Stimulated activated naive B cell treated with anti-CD40 and anti-IgM and Interleukin-4, amounts not matched to agents 10 μg/mL and 1 μg/mL and 100 μg/mL, for 72 hours (primary cell): ENCODE measurements around the gene ZNF423.

Experiments
- ATAC-seq, 2 donors: fragments of 150-1000 bp; cut with Tn5 transposase; replicated peaks; 2 replicates each; pipeline ENCODE4 v1.10.0; 2021; ENCODE audit warnings: moderate library complexity in 1 of 2
- DNase-seq: peaks from one replicate; pipeline ENCODE4 v3.0.0; 2021
- H3K27ac Mint-ChIP-seq: one replicate; pipeline ENCODE4 v1.8.0; 2022; ENCODE audit warnings: mild to moderate bottlenecking, mixed read lengths
- H3K27me3 Mint-ChIP-seq, 2 donors: one replicate each; pipeline ENCODE4 v1.8.0; 2022; ENCODE audit warnings: mixed read lengths in 2 of 2
- H3K36me3 Mint-ChIP-seq, 2 donors: one replicate each; pipeline ENCODE4 v1.8.0; 2022; ENCODE audit warnings: mixed read lengths in 2 of 2, mild to moderate bottlenecking in 1 of 2
- H3K4me1 Mint-ChIP-seq, 2 donors: one replicate each; pipeline ENCODE4 v1.8.0; 2022; ENCODE audit warnings: mixed read lengths in 2 of 2, mild to moderate bottlenecking in 1 of 2
- H3K4me3 Mint-ChIP-seq, 2 donors: one replicate each; pipeline ENCODE4 v1.8.0; 2022; ENCODE audit warnings: mild to moderate bottlenecking in 2 of 2, mixed read lengths in 2 of 2, moderate library complexity in 1 of 2
- H3K9me3 Mint-ChIP-seq, 2 donors: one replicate each; pipeline ENCODE4 v1.8.0; 2022; ENCODE audit warnings: mixed read lengths in 2 of 2, mild to moderate bottlenecking in 1 of 2

ZNF423 gene

DNA sequence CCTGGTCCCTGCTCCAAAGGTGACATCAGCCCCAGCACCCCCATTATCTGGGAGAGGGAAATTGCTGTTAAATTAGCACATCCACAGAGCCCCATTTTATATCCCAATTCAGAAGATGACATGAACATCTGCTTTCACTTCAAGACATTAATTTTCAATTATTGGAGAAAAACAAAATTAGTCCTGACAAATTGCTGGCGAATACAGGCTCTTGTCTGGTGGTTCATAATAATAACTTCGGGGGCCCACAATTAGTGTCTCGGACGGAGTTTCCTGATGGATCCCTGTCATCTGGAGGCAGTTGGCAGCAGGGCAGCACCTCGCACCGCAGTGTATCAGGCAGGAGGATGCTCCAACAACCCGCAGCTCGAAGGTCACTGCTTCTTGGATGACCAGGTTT is 7.4 kb downstream of the ZNF423 start:
- Mint-ChIP-seq H3K27me3 (peaks cover 4 to 12% of the 10 kb centered on the region in 2 donors), H3K4me3 (no peak overlapping the region), H3K36me3 (no peaks in the 10 kb centered on the region), H3K27ac (no peak overlapping the region), H3K4me1 (no peaks in the 10 kb centered on the region), H3K9me3 (no peaks in the 10 kb centered on the region)
- DNase-seq = no peak
- ATAC-seq = no peak

DNA sequence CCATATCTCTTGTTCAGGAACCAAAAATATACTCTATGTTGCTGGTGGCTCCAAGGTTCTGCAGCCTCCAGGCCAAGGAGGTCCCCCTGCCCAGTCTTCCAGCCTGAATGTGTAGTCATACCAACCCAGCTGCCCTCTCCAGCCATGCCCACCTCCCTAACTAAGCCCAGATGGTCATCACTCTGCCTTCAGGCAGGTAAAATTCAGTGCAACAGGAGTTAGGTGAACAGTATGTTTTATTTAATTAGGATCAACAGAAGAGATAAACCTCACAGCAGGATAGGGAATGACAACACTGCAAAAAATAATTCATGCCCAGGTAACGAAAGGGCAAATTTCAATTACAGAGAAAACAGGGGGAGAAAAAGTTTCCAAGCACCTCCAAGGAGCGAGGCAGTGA is 9.1 kb downstream of the ZNF423 start:
- no peaks in the 10 kb centered on the region for H3K9me3 Mint-ChIP-seq
- H3K27me3 Mint-ChIP-seq = peaks cover 0 to 2% of the 10 kb centered on the region in 2 donors
- H3K4me3 Mint-ChIP-seq = no peak overlapping the region
- no peak overlapping the region for H3K27ac Mint-ChIP-seq
- no peaks in the 10 kb centered on the region for H3K4me1 Mint-ChIP-seq
- no peaks in the 10 kb centered on the region for H3K36me3 Mint-ChIP-seq
- DNase-seq (no peak), ATAC-seq (no peak)

DNA sequence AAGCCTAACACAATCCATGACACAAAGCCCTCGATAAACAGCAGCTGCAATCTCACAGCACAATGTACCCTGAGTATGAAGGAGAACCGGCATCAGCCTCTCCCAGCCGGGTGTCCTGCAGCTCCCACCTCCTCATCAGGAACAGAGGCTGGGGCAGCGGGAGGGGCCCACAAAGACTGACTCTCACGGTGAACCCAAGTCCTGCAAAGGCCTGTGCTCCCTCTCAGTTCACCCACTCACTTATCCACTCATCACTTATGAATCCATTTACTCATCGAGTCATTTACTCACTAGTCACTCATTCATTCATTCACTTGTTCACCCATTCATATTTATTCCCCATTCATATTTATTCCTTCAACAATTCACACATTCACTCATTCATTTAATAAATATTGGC is 11.6 kb downstream of the ZNF423 start:
- DNase-seq (no peak), ATAC-seq (no peak)
- H3K4me1 Mint-ChIP-seq = no peaks in the 10 kb centered on the region
- no peaks in the 10 kb centered on the region for H3K9me3 Mint-ChIP-seq
- H3K27me3 Mint-ChIP-seq = peaks cover 10 to 15% of the 10 kb centered on the region in 2 donors
- H3K4me3 Mint-ChIP-seq = no peak overlapping the region
- H3K36me3 Mint-ChIP-seq = no peaks in the 10 kb centered on the region
- H3K27ac Mint-ChIP-seq = no peak overlapping the region

DNA sequence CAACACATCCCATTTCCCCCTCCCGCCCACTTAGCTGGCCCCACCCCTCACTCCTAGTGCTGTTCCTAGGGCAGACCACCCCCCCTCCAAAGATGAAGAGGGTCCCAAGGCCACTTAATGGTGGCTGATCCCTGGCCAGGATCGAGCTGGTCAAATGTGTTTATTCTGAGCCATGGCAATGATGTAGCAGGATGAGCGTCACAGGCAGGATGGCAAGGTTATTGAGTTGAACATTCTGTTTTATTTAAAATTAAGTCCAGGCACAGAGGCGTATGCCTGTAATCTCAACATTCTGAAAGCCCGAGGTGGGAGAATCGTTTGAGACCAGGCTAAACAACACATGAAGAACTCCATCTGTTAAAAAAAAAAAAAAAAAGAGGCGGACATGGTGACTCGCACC is 12.2 kb downstream of the ZNF423 start:
- H3K27ac Mint-ChIP-seq = no peak overlapping the region
- ATAC-seq = no peak
- H3K36me3 Mint-ChIP-seq = no peaks in the 10 kb centered on the region
- no peaks in the 10 kb centered on the region for H3K9me3 Mint-ChIP-seq
- H3K27me3 Mint-ChIP-seq = peaks cover 10 to 15% of the 10 kb centered on the region in 2 donors
- DNase-seq = no peak
- no peak overlapping the region for H3K4me3 Mint-ChIP-seq
- H3K4me1 Mint-ChIP-seq = no peaks in the 10 kb centered on the region

DNA sequence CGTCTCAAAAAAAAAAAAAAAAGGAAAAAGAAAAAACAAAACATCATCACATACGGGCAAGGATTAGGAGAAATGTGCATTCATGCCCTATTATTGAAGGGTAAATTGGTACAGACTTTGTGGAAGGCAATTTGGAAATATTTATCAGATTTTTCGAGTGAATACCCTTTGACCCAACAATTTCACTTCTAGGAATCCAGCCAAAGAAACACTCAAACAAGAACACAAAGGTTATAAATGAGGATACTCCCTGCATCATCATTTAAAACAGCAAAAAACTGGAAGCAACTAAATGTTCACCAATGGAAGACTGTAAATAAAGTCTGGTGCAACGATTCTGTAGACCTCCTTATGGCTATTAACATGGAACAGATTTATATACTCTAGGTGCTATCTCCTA is 12.9 kb downstream of the ZNF423 start:
- DNase-seq (no peak), ATAC-seq (no peak)
- Mint-ChIP-seq H3K4me3 (no peak overlapping the region), H3K36me3 (no peaks in the 10 kb centered on the region), H3K27me3 (peaks cover 13 to 19% of the 10 kb centered on the region in 2 donors), H3K9me3 (no peaks in the 10 kb centered on the region), H3K4me1 (no peaks in the 10 kb centered on the region), H3K27ac (no peak overlapping the region)

DNA sequence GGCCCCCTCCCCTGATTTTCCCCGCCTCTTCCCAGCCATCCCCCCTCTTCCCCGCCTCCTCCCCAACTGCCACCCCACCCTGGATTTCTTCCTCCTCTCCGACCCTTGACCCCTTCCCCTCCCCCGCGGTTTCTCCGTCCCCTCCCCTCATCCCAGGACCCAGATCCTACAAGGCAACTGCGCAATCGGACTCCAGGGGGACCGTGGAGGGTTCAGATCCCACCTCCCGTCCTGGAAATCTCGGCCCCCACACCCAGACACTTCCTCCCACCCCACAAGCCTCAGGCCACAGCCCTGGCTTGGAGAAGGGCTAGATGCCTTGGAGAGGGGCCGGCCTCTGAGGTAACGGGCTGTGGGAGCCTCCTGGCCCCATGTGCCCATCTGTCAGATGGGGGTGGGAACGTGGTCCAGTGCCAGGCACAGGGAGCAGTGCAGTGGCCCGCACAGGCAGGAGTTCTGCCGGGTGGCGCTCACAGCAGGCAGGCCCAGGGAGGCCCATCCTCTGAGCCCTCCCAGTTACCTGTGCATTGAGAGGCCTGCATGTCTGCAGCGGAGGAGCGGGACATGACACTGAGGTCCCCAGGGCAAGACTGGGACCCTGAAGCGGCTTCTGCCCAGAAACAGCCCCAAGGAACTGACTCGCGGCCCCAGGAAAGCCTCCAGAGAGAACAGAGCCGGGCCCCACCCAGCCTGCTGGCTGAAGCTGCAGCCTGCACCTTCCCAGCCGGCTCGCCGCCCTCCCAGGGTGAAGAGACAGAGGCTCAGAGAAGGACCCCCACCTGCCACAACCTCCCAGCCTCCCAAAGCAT is 16.7 kb downstream of the ZNF423 start:
- H3K27me3 Mint-ChIP-seq = peaks cover 25 to 36% of the 10 kb centered on the region in 2 donors
- DNase-seq (no peak), ATAC-seq (no peak)
- no peaks in the 10 kb centered on the region for H3K9me3 Mint-ChIP-seq
- no peaks in the 10 kb centered on the region for H3K36me3 Mint-ChIP-seq
- peaks cover 20 to 33% of the 10 kb centered on the region in 2 donors for H3K4me1 Mint-ChIP-seq
- H3K27ac Mint-ChIP-seq = no peak overlapping the region
- no peak overlapping the region for H3K4me3 Mint-ChIP-seq

DNA sequence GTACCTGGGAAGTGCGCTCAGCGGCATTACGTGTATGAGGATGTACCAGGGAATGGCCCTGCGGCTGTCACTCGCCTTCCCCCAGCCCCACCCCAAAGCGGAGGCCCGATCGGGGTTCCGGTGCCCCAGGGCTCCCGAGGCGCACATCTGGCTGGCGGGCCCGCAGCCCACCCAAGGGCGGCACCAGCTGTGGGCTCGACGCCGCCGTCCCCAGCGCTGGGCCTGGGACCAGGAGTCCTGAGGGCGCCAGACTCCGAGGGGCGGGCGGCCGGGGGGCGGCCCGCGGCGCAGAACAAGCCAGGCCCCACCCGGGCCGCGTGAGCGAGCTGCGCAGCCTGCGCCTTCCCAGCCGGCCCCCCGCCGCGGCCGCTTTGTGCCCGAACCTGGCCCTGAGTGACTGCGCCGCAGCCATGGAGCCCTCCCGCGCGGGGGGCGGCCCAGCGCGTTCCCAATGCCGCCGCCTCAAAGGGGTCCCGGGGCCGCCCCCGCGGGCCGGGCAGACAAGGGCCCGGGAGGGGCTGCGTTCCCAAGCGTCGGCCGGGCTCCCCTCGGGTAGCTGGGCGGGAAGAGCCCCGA is 17.4 kb downstream of the ZNF423 start:
- no peak overlapping the region for H3K4me3 Mint-ChIP-seq

DNA sequence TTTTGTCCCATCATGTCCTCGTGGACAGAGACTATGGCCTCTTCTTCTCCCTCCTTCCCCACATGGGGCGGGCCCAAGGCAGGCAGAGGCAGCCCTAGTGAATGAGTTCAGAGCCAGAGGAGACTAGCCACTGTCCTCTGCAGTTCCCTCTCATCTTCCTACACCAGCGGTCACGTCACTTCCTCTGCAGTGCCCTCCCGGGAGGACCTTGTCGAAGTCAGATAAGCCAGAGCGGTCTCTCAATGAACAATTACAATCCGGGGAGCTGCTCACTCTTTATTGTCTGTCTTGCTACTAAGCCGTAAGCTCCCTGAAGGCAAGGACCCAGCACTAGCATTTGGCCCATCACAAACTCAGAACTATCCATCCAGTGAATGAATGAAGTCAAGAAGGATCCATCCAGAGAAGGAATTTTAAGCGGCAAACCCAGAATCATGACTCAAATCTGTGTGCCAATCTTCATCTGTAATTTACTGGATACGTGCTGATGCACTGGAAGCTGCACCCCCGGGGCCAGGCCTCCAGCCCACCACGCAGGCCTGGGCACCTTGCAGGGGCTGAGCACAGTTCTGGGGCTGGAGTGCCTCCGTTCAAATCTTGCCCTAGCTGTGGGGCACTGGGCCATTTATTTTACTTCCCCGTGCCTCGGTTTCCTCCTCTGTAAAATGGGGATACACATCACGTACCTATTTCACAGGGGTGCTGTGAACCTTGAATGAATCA is 18.1 kb downstream of the ZNF423 start:
- Mint-ChIP-seq H3K4me1 (peaks cover 21 to 36% of the 10 kb centered on the region in 2 donors), H3K4me3 (no peak overlapping the region), H3K36me3 (no peaks in the 10 kb centered on the region), H3K27me3 (peaks cover 25 to 39% of the 10 kb centered on the region in 2 donors), H3K9me3 (no peaks in the 10 kb centered on the region), H3K27ac (no peak overlapping the region)
- DNase-seq (no peak), ATAC-seq (peak in 1 of 2 donors; percentile 24)

More for the DNA sequence above, 17.4 kb downstream of the ZNF423 start:
- DNase-seq (no peak), ATAC-seq (no peak)
- H3K27me3 Mint-ChIP-seq = peaks cover 25 to 39% of the 10 kb centered on the region in 2 donors
- H3K27ac Mint-ChIP-seq = no peak overlapping the region
- H3K9me3 Mint-ChIP-seq = no peaks in the 10 kb centered on the region
- H3K4me1 Mint-ChIP-seq = peaks cover 21 to 36% of the 10 kb centered on the region in 2 donors
- no peaks in the 10 kb centered on the region for H3K36me3 Mint-ChIP-seq

DNA sequence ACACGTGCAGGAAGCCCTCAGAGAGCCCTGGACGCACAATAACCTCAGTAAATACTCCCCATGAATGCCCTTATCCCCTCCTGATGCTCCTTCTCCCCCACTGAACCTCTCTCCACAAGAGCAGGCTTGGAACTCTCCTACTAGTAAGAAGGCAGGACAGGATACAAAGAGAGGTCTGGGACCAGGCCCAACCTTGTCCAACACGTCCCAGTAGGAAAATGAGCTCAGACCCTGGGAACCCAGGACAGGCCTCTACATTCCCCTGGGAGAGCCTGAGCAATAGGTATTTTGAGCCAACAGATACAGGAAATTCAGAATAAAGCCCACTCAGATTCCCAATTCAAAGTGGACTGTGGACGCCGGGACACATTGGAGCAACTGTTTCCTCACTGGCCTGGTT is 19.2 kb downstream of the ZNF423 start:
- Mint-ChIP-seq H3K27ac (no peak overlapping the region), H3K4me1 (peaks cover 21 to 36% of the 10 kb centered on the region in 2 donors), H3K36me3 (no peaks in the 10 kb centered on the region), H3K9me3 (no peaks in the 10 kb centered on the region), H3K4me3 (no peak overlapping the region), H3K27me3 (peaks cover 25 to 39% of the 10 kb centered on the region in 2 donors)
- DNase-seq (no peak), ATAC-seq (no peak)

DNA sequence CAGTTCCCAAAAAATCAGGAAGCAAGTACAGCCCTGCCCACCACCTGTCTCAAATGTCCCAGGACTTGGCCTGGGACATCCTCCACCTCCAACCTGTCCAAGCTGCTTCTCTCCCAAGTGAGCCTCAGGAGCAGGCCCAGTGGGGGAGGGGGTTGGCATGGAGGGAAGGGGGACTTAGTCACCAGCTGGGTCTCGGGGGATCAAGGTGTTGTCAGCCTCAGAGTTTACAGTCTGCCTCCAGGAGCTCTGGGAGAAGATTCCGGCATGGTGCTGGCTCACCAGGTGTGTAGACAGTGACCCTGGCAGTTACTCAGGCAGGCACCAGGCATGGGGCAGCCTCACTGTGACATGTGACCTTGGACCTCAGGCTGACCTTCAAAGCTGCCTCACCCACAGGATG is 19.7 kb downstream of the ZNF423 start:
- ATAC-seq (no peak), DNase-seq (no peak)
- no peak overlapping the region for H3K27ac Mint-ChIP-seq

DNA sequence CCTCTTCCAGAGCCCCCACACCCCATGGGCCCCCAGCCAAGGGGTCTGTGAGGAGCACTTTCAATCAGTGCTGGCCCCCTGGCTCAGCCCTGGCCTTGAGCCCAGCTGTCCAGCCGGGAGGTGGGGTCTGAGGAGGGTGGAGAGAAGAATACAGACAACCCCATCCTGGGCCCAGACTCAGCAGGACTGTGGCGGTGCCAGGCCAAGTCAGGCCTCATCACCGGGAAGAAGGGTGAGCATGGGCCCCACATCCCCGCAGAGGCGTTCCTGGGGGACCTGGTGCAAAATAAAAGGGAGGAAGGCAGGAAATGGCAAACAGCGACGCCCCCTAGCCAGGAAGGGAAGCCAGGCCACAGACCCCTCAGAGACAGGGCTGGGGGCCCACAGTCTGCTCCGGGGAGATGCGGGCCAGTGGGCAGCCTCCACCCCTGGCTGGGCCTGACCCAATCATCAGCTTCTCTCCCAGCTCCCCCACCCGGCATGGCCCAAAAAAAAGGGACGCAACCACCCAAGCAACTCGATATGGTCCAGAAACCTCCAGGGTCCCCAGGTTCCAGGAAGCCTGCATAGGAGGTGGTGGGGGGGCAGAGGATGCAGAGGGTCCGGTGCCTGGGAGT is 20.6 kb downstream of the ZNF423 start:
- Mint-ChIP-seq H3K36me3 (no peaks in the 10 kb centered on the region), H3K4me3 (no peak overlapping the region), H3K27ac (no peak overlapping the region), H3K27me3 (peaks cover 19 to 33% of the 10 kb centered on the region in 2 donors), H3K4me1 (peaks cover 21 to 36% of the 10 kb centered on the region in 2 donors), H3K9me3 (no peaks in the 10 kb centered on the region)
- DNase-seq (no peak), ATAC-seq (peak; percentile 17 to 22)

More for the DNA sequence above, 19.7 kb downstream of the ZNF423 start:
- Mint-ChIP-seq H3K4me1 (peaks cover 21 to 36% of the 10 kb centered on the region in 2 donors), H3K4me3 (no peak overlapping the region), H3K36me3 (no peaks in the 10 kb centered on the region), H3K27me3 (peaks cover 25 to 39% of the 10 kb centered on the region in 2 donors), H3K9me3 (no peaks in the 10 kb centered on the region)

DNA sequence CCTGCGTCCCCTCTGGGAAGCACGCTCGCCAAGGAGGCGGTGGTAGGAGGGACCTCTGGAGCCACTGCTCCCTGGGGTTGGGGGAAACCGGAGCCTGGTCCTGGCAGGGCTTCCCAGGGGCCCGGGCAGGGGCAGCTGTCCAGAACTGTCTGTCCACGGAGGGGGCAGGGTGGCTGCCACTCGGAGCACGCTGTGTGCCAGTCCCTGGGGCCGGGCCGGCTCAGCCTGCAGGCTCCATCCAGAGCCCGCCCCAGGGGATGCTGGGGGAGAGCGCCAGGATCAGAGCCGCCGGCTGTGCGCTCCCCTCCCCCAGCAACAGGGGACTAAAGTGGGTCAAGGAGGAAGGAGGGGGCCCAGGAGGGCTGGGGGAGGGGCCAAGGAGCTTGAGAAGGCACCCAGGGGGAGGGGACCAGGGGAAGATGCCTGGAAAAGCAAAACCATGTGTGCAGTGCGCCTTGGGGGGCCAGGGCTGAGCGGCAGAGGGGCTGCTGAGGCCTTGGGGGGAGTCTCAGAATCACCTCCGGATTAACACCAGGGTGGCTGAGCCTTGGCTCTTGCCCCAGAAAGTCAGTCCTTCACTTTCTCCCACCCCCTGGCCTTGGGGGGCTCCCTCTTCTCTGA is 21.3 kb downstream of the ZNF423 start:
- H3K9me3 Mint-ChIP-seq = no peaks in the 10 kb centered on the region
- peaks cover 16 to 27% of the 10 kb centered on the region in 2 donors for H3K27me3 Mint-ChIP-seq
- H3K4me3 Mint-ChIP-seq = no peak overlapping the region
- ATAC-seq (peak in 1 of 2 donors; percentile 35), DNase-seq (no peak)
- no peak overlapping the region for H3K27ac Mint-ChIP-seq
- no peaks in the 10 kb centered on the region for H3K36me3 Mint-ChIP-seq
- H3K4me1 Mint-ChIP-seq = peaks cover 21 to 36% of the 10 kb centered on the region in 2 donors

DNA sequence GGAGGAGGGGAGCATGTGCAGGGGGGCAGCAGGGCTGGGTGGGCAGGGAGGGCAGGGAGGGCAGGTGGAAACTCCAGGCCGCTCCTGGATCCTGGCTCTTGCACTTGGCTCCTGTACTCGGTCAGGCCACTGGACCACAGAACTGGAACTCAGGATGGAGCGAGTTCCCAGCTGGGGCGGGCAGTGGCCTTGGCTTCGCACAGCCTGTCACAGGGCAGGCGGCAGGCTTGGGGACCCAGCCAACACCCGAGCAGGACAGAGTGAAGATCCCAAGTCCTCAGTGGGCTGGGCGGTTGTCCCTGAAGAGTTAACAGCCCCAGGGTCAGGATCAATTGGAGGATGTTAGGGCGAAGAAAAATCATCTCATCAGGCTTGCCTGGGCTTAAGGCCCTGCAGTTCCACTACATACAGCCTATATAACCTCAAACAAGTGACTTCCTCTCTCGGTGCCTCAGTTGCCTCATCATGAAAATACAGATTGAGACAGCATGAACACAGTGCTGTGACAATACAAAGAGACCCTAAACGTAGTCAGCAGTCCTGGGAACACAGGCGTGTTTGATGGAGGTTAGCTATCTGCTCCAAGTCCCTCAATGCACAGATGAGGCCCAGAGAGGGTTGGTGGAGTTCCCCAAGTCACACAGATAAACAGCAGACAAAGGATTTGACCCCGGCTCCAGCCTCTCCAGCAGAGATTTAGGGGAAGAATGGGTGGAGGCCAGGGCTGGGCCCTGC is 21.9 kb downstream of the ZNF423 start:
- no peak for ATAC-seq
- no peaks in the 10 kb centered on the region for H3K36me3 Mint-ChIP-seq
- no peak for DNase-seq
- H3K4me1 Mint-ChIP-seq = peaks cover 21 to 36% of the 10 kb centered on the region in 2 donors
- no peak overlapping the region for H3K27ac Mint-ChIP-seq
- H3K9me3 Mint-ChIP-seq = no peaks in the 10 kb centered on the region
- H3K4me3 Mint-ChIP-seq = peak overlapping the region in 1 of 2 donors; percentile 15
- peaks cover 15 to 24% of the 10 kb centered on the region in 2 donors for H3K27me3 Mint-ChIP-seq
